Activated naive CD8-positive, alpha-beta T cell treated with anti-CD3 and anti-CD28 coated beads for 36 hours (primary cell): ENCODE data around the gene CST9L. TPM values are rescaled to one million over a fixed set of nuclear protein-coding genes. Genes with fewer than 3 reads are reported as not detected.

Source experiments
- DNase-seq: peaks from one replicate; pipeline ENCODE4 v3.0.0; 2021
- H3K27ac Mint-ChIP-seq: one replicate; pipeline ENCODE4 v1.8.0; 2022; ENCODE audit warnings: mild to moderate bottlenecking, moderate library complexity, mixed read lengths
- H3K27me3 Mint-ChIP-seq: one replicate; pipeline ENCODE4 v1.8.0; 2022; ENCODE audit warnings: mild to moderate bottlenecking, mixed read lengths
- H3K36me3 Mint-ChIP-seq: one replicate; pipeline ENCODE4 v1.8.0; 2021; ENCODE audit warnings: mild to moderate bottlenecking, mixed read lengths
- H3K4me1 Mint-ChIP-seq: one replicate; pipeline ENCODE4 v1.8.0; 2021; ENCODE audit warnings: mixed read lengths
- H3K4me3 Mint-ChIP-seq: one replicate; pipeline ENCODE4 v1.8.0; 2022; ENCODE audit warnings: mild to moderate bottlenecking, moderate library complexity, mixed read lengths
- H3K9me3 Mint-ChIP-seq: one replicate; pipeline ENCODE4 v1.8.0; 2022; ENCODE audit warnings: mixed read lengths
- total RNA-seq, 2 experiments: library from RNA; stranded (reverse); gene quantifications; one replicate each; pipeline ENCODE4 v1.2.3, GENCODE V29; 2021

Gene CST9L
- not detected for total RNA-seq

GRCh38 chr20:23568320-23568970, at the start of gene CST9L:
Gene CST9L (minus strand): TSS chr20:23568484. CDS start chr20:23568450, 34 bp downstream.
- H3K36me3 Mint-ChIP-seq: no peaks in the 10 kb centered on the region
- no peaks in the 10 kb centered on the region for H3K4me1 Mint-ChIP-seq

GRCh38 chr20:23614163-23614562, 45.9 kb upstream of the CST9L start:
- Mint-ChIP-seq H3K27ac (no peak overlapping the region), H3K36me3 (no peaks in the 10 kb centered on the region), H3K4me3 (no peak overlapping the region), H3K4me1 (no peaks in the 10 kb centered on the region), H3K9me3 (peaks cover 3% of the 10 kb centered on the region), H3K27me3 (peaks cover 9% of the 10 kb centered on the region)
- DNase-seq: no peak

More at GRCh38 chr20:23568320-23568970, at the start of gene CST9L:
- DNase-seq: no peak
- Mint-ChIP-seq H3K27me3 (peaks cover 5% of the 10 kb centered on the region), H3K9me3 (no peaks in the 10 kb centered on the region), H3K4me3 (no peak within 1 kb of the TSS), H3K27ac (no peak within 1 kb of the TSS)

GRCh38 chr20:23613676-23614075, 45.4 kb upstream of the CST9L start:
- H3K4me3 Mint-ChIP-seq: no peak overlapping the region
- peaks cover 9% of the 10 kb centered on the region for H3K27me3 Mint-ChIP-seq
- H3K9me3 Mint-ChIP-seq: peaks cover 3% of the 10 kb centered on the region
- no peaks in the 10 kb centered on the region for H3K4me1 Mint-ChIP-seq
- H3K36me3 Mint-ChIP-seq: no peaks in the 10 kb centered on the region
- H3K27ac Mint-ChIP-seq: no peak overlapping the region
- no peak for DNase-seq

GRCh38 chr20:23612396-23612795, 44.1 kb upstream of the CST9L start:
- H3K27ac Mint-ChIP-seq: no peak overlapping the region
- H3K36me3 Mint-ChIP-seq: no peaks in the 10 kb centered on the region
- no peak overlapping the region for H3K4me3 Mint-ChIP-seq
- H3K27me3 Mint-ChIP-seq: no peaks in the 10 kb centered on the region
- no peaks in the 10 kb centered on the region for H3K4me1 Mint-ChIP-seq
- no peak for DNase-seq
- H3K9me3 Mint-ChIP-seq: peaks cover 3% of the 10 kb centered on the region

- Mint-ChIP-seq H3K4me1 (no peaks in the 10 kb centered on the region), H3K9me3 (no peaks in the 10 kb centered on the region), H3K36me3 (no peaks in the 10 kb centered on the region), H3K27ac (no peak overlapping the region), H3K27me3 (peaks cover 5% of the 10 kb centered on the region), H3K4me3 (no peak overlapping the region)
- no peak for DNase-seq
These were observed 41.3 kb upstream of the CST9L start for GRCh38 chr20:23609486-23610109.

- no peaks in the 10 kb centered on the region for H3K36me3 Mint-ChIP-seq
- no peak overlapping the region for H3K27ac Mint-ChIP-seq
- H3K9me3 Mint-ChIP-seq: no peaks in the 10 kb centered on the region
- DNase-seq: no peak
- no peaks in the 10 kb centered on the region for H3K4me1 Mint-ChIP-seq
- no peak overlapping the region for H3K4me3 Mint-ChIP-seq
- peaks cover 5% of the 10 kb centered on the region for H3K27me3 Mint-ChIP-seq
These were observed 40.1 kb upstream of the CST9L start for GRCh38 chr20:23608251-23608846.

- Mint-ChIP-seq H3K36me3 (no peaks in the 10 kb centered on the region), H3K4me3 (no peak overlapping the region), H3K4me1 (no peaks in the 10 kb centered on the region), H3K27ac (no peak overlapping the region), H3K9me3 (no peaks in the 10 kb centered on the region), H3K27me3 (peaks cover 5% of the 10 kb centered on the region)
- no peak for DNase-seq
These were observed 39.4 kb upstream of the CST9L start for GRCh38 chr20:23607497-23608245.

GRCh38 chr20:23606652-23607049, 38.4 kb upstream of the CST9L start:
- H3K27ac Mint-ChIP-seq: no peak overlapping the region

GRCh38 chr20:23605867-23606651, 37.8 kb upstream of the CST9L start, which contains the start of gene CST9:
Gene CST9 (minus strand): TSS chr20:23605917. CDS start chr20:23605864, 53 bp downstream.
- Mint-ChIP-seq H3K4me3 (no peak within 1 kb of the TSS), H3K27ac (no peak within 1 kb of the TSS), H3K27me3 (peaks cover 5% of the 10 kb centered on the region), H3K4me1 (no peaks in the 10 kb centered on the region), H3K9me3 (no peaks in the 10 kb centered on the region), H3K36me3 (no peaks in the 10 kb centered on the region)
- no peak for DNase-seq

More at GRCh38 chr20:23606652-23607049, 38.4 kb upstream of the CST9L start:
- Mint-ChIP-seq H3K9me3 (no peaks in the 10 kb centered on the region), H3K4me1 (no peaks in the 10 kb centered on the region), H3K36me3 (no peaks in the 10 kb centered on the region), H3K27me3 (peaks cover 5% of the 10 kb centered on the region), H3K4me3 (no peak overlapping the region)
- DNase-seq: peak; percentile 70

GRCh38 chr20:23604306-23604705, 36.0 kb upstream of the CST9L start:
- Mint-ChIP-seq H3K9me3 (no peaks in the 10 kb centered on the region), H3K27me3 (peaks cover 5% of the 10 kb centered on the region), H3K27ac (no peak overlapping the region), H3K4me3 (no peak overlapping the region), H3K4me1 (no peaks in the 10 kb centered on the region), H3K36me3 (no peaks in the 10 kb centered on the region)
- no peak for DNase-seq

GRCh38 chr20:23603321-23603720, 35.0 kb upstream of the CST9L start:
- no peak overlapping the region for H3K27ac Mint-ChIP-seq
- H3K4me1 Mint-ChIP-seq: no peaks in the 10 kb centered on the region
- no peak for DNase-seq
- H3K27me3 Mint-ChIP-seq: peaks cover 5% of the 10 kb centered on the region
- no peaks in the 10 kb centered on the region for H3K36me3 Mint-ChIP-seq
- H3K9me3 Mint-ChIP-seq: no peaks in the 10 kb centered on the region
- no peak overlapping the region for H3K4me3 Mint-ChIP-seq

- Mint-ChIP-seq H3K27me3 (peaks cover 5% of the 10 kb centered on the region), H3K27ac (no peak overlapping the region), H3K4me3 (no peak overlapping the region), H3K4me1 (no peaks in the 10 kb centered on the region), H3K36me3 (no peaks in the 10 kb centered on the region), H3K9me3 (no peaks in the 10 kb centered on the region)
- no peak for DNase-seq
These were observed 34.4 kb upstream of the CST9L start for GRCh38 chr20:23602699-23603098.

- no peaks in the 10 kb centered on the region for H3K4me1 Mint-ChIP-seq
- no peaks in the 10 kb centered on the region for H3K36me3 Mint-ChIP-seq
- peaks cover 5% of the 10 kb centered on the region for H3K27me3 Mint-ChIP-seq
- no peak for DNase-seq
- H3K27ac Mint-ChIP-seq: no peak overlapping the region
- no peaks in the 10 kb centered on the region for H3K9me3 Mint-ChIP-seq
- no peak overlapping the region for H3K4me3 Mint-ChIP-seq
These were observed 34.0 kb upstream of the CST9L start for GRCh38 chr20:23602241-23602640.

GRCh38 chr20:23601715-23602114, 33.4 kb upstream of the CST9L start:
- Mint-ChIP-seq H3K9me3 (no peaks in the 10 kb centered on the region), H3K4me1 (no peaks in the 10 kb centered on the region), H3K27ac (no peak overlapping the region), H3K27me3 (peaks cover 1% of the 10 kb centered on the region), H3K4me3 (no peak overlapping the region), H3K36me3 (no peaks in the 10 kb centered on the region)
- DNase-seq: no peak
